Endothelial cell (in vitro differentiated cells): Measurements from ENCODE around the gene CLPTM1L. TPM values are rescaled to one million over a fixed set of nuclear protein-coding genes. Genes with fewer than 3 reads are reported as not detected.

ENCODE experiments used
- DNase-seq: peaks from one replicate; pipeline ENCODE4 v3.0.0; 2021; ENCODE audit warnings: low spot score
- H3K27ac Mint-ChIP-seq: one replicate; pipeline ENCODE4 v1.8.0; 2021; ENCODE audit warnings: mixed read lengths, inconsistent platforms; ENCODE audit not compliant: unreplicated experiment
- H3K27me3 Mint-ChIP-seq: one replicate; pipeline ENCODE4 v1.8.0; 2021; ENCODE audit warnings: mild to moderate bottlenecking, moderate library complexity, mixed read lengths, inconsistent platforms; ENCODE audit not compliant: unreplicated experiment
- H3K36me3 Mint-ChIP-seq: one replicate; pipeline ENCODE4 v1.8.0; 2021; ENCODE audit warnings: mild to moderate bottlenecking, low read depth, mixed read lengths, inconsistent platforms; ENCODE audit not compliant: unreplicated experiment
- H3K4me1 Mint-ChIP-seq: one replicate; pipeline ENCODE4 v1.8.0; 2021; ENCODE audit warnings: mild to moderate bottlenecking, mixed read lengths, inconsistent platforms; ENCODE audit not compliant: unreplicated experiment
- H3K4me3 Mint-ChIP-seq: one replicate; pipeline ENCODE4 v1.8.0; 2021; ENCODE audit warnings: mild to moderate bottlenecking, mixed read lengths, inconsistent platforms; ENCODE audit not compliant: unreplicated experiment
- H3K9me3 Mint-ChIP-seq: one replicate; pipeline ENCODE4 v1.8.0; 2021; ENCODE audit warnings: mixed read lengths, inconsistent platforms; ENCODE audit not compliant: unreplicated experiment
- total RNA-seq: library from RNA; stranded (reverse); fragmentation: NEBNext Ultra II Directional; extraction: Animal tissue kit (Norgen Biotek cat#: 25700); gene quantifications from one replicate; pipeline ENCODE4 v1.2.1, GENCODE V29; 2021; ENCODE audit not compliant: unreplicated experiment
- TF ChIP-seq, protein P1 (sequence below): fragments of 200-600 bp; sonication (generic); IDR thresholded peaks from one replicate; pipeline ENCODE4 v1.5.0; 2021; ENCODE audit warnings: antibody characterized with exemption; ENCODE audit not compliant: unreplicated experiment

The CLPTM1L gene
- total RNA-seq, 1 donor from 2014 or later: 86.6 TPM

DNA sequence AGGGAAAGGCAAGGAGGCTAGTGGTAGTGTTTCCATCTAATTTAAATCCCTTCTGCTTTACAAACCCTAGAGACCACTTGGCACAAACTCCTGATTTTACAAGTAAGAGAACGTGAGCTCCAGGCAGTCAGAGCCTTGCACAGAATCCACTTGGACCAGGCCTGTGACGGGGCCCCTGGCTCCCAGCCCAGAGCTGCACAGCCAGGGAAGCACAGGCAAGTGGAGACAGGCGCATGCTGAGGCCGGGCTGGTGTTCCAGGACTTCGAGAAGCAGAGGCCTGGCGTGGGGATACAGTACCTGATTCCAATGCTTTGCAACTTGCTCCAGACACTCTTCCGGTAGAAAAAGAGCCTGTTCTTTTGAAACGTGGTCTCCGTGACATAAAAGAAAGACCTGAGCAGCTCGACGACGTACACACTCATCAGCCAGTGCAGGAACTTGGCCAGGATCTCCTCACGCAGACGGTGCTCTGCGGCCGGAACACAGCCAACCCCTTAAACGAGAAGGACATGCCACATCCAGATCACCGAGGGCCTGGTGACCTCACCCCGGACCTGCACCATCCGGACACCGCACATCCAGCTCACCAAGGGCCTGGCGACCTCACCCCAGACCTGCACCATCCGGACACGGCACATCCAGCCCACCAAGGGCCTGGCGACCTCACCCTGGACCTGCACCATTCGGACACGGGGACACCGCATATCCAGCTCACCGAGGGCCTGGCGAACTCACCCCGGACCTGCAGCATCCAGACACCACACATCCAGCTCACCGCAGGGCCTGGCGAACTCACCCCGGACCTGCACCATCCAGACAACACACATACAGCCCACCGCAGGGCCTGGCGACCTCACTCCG, 62.5 kb downstream of the CLPTM1L start:
- peaks cover 13% of the 10 kb centered on the region for H3K27me3 Mint-ChIP-seq
- H3K36me3 Mint-ChIP-seq: no peaks in the 10 kb centered on the region
- no peaks in the 10 kb centered on the region for H3K4me1 Mint-ChIP-seq
- no peak for DNase-seq
- TF ChIP-seq, protein P1, sequence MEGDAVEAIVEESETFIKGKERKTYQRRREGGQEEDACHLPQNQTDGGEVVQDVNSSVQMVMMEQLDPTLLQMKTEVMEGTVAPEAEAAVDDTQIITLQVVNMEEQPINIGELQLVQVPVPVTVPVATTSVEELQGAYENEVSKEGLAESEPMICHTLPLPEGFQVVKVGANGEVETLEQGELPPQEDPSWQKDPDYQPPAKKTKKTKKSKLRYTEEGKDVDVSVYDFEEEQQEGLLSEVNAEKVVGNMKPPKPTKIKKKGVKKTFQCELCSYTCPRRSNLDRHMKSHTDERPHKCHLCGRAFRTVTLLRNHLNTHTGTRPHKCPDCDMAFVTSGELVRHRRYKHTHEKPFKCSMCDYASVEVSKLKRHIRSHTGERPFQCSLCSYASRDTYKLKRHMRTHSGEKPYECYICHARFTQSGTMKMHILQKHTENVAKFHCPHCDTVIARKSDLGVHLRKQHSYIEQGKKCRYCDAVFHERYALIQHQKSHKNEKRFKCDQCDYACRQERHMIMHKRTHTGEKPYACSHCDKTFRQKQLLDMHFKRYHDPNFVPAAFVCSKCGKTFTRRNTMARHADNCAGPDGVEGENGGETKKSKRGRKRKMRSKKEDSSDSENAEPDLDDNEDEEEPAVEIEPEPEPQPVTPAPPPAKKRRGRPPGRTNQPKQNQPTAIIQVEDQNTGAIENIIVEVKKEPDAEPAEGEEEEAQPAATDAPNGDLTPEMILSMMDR: no peak
- H3K4me3 Mint-ChIP-seq: no peak overlapping the region
- no peak overlapping the region for H3K27ac Mint-ChIP-seq
- H3K9me3 Mint-ChIP-seq: no peaks in the 10 kb centered on the region

DNA sequence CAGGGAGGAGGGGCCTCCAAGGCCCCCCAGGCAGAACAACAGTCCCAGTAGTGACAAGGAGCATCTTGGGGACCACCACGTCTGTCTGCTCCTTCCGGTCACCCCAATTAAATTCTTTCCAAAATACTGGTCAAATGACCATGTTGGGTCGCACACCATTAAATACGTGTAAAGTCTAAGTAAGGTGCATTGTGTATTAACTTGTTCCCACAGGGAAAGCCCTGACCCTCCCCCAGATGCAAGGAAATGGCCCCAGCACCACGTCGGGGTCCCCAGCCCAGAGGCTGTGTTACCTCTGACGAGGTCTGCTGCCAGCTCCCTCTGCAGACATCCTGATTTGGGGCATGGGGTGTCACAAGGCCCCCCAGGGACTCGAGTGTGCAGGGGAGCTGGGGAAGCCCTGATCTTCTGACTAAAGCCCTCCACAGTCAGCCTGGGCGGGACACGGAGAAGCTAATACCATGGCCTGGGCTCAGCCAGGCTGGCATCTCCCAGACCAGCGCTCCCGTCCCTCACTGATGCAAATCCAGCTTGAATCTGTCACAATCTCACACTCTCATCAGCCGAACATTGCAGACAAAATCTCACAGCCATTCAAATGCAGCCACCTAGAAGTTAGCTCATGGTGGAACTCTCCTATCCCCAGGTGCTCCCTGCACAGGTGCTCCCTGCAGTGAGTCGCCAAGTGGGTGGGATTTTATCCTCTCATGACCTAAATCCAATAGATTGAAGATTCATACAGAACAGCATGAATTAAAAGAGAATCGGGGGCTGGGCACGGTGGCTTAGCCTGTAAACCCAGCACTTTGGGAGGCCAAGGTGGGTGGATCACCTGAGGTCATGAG, 63.6 kb downstream of the CLPTM1L start:
- Mint-ChIP-seq H3K36me3 (no peaks in the 10 kb centered on the region), H3K9me3 (no peaks in the 10 kb centered on the region), H3K4me1 (no peaks in the 10 kb centered on the region), H3K27me3 (peaks cover 13% of the 10 kb centered on the region), H3K4me3 (no peak overlapping the region), H3K27ac (no peak overlapping the region)
- TF ChIP-seq, protein P1: no peak
- no peak for DNase-seq

DNA sequence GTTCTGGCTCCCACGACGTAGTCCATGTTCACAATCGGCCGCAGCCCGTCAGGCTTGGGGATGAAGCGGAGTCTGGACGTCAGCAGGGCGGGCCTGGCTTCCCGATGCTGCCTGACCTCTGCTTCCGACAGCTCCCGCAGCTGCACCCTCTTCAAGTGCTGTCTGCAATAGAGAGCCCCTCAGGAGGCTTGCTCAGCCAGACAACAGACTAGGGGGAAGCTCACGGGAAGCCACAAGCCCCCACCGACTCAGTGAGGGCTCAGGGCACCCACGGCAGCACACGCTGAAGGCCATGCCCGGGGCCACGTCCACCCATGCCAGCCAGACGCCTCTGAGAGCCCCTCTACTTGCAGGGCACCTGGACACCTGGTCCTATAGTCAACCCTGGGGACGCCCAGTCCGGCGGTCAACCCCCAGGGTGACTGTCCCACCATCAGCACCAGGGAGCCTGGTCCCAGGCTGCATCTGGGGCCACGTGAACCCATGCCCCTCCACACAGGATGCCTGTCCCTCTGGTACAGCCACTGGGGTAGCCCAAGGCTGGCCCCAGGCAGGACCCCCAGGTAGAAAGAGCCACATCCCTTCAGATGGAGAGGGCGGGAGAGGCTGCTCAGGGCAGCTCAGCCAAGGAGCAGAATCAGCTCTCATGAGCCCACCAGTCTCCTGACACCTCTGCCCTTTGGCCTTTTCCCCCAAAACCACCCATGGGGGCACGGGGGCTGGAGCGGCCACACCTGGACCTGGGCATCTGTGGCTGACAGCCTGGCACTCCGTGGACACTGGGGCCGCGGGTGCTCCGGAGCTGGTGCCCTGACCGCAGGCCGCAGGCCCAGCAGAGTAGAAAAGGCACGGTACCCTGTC, 64.5 kb downstream of the CLPTM1L start:
- Mint-ChIP-seq H3K9me3 (no peaks in the 10 kb centered on the region), H3K27ac (no peak overlapping the region), H3K27me3 (peaks cover 13% of the 10 kb centered on the region), H3K4me1 (no peaks in the 10 kb centered on the region), H3K36me3 (no peaks in the 10 kb centered on the region), H3K4me3 (no peak overlapping the region)
- TF ChIP-seq, protein P1: no peak
- DNase-seq: no peak

DNA sequence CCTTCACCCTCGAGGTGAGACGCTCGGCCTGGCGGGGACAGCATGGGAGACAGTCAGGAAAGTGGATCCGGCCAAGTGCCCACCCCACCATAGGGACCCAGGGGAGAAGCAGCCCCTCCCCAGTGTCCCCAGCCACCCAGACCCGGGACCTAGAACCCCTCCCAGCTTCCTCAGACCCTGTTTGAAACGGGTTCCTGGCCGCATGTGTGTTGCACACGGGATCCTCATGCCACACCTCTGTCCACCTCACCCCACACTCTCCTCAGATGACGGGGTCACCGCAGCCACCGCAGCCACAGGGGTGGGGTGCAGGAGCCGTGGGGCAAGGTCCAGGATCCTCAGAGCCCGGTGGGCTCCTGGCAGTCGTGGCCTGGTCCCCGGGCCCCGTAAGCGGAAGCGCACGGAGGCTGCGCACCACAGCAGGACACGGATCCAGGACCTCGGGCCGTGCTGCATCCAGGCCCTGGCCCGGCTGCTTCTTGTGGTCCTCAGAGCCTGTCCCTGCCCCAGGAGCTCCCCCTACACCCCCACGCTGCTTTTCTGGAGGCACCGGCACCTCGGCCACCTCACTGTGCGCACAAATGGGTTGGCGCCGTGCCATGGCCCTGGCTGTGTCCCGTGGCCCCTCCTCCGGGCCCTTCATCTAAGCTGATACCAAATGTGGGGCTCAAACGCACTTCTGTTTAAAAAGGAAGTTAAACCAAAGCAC, 65.3 kb downstream of the CLPTM1L start:
- no peak overlapping the region for H3K4me3 Mint-ChIP-seq
- no peaks in the 10 kb centered on the region for H3K9me3 Mint-ChIP-seq
- H3K36me3 Mint-ChIP-seq: no peaks in the 10 kb centered on the region
- no peak overlapping the region for H3K27ac Mint-ChIP-seq
- peaks cover 2% of the 10 kb centered on the region for H3K4me1 Mint-ChIP-seq
- no peak for DNase-seq
- peaks cover 13% of the 10 kb centered on the region for H3K27me3 Mint-ChIP-seq
- TF ChIP-seq, protein P1: no peak
